ENCODE data around the gene RALB.

RALB gene

DNA sequence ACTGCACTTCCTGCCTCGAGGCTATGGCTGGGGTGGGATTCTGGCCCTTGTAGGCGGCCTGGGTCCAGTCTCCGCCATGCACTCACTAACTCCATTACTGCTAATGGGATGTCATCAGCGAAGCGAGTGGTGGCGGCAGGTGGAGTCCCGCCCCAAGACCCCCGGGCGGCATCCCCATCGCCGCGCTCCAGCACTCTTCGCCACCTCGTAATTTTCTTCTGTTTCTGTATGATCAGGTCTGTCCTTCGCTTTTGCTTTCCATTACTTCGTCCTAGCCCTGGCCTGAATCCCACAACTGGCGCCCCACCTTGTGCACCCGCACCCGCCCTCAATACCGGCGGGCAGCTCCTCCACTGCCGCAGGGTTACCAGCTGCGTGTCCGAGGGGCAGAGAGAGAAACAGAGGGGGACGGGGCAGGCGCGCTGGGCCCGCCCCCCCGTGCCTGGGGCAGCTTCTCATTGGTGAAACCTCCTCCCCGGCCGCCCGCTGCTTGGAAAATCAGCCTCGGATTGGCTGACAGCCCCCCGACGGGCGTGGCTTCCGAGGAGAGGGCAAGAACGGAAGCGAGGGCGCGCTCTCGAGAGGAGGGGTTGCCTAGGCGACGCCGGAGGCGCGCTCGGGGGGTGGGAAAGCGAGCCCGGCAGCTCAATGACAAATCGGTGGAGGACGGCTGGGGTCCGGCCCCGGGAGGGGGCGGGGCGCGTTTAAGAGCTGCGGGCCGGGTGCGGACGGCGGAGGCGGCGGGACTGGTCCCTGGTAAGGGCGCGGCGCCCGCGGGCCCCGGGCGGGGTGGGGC is at the start of gene RALB:
Gene RALB (plus strand): TSS at position 628 of the 796 bp plus-strand sequence. CDS start 25,813 bp downstream, outside the sequence.
- DNase-seq = peak; percentile 99

DNA sequence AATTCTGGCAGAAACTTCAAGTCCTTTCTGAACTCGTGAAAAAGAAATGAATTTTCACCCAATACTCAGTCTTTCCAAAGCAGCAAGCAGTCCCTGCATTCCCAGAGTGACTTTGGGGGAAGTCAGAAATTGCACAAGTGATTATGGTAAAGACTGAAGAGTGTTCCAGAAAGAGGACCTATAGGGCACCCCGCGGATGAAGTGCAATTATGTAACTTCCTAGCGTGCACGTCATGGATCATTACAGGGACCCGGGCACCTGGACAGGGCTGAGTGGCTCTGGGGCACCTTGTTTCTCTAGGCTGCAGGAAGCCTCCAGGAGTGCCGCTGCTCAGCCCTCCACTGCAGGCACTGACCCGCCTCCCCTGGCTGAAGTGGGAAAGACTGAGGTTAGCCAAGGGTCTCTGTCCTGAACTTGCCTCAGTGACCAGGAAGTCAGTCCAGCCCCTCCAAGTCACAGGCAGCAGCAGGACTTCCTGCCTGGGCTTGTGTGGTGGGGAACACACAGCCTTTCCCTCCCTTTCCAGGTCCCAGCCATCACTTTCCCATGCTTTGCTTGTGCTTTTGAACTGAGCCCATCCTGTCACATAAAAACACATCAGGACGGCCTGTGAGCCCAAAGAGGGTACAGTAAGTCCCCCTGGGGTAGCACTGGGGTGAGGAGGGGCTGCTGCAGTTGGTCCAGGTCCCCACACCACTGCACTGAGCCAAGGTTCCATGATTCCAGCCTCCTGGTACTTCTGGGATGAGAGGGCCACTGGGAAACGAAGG is 49.2 kb upstream of the RALB start:
- DNase-seq = no peak

DNA sequence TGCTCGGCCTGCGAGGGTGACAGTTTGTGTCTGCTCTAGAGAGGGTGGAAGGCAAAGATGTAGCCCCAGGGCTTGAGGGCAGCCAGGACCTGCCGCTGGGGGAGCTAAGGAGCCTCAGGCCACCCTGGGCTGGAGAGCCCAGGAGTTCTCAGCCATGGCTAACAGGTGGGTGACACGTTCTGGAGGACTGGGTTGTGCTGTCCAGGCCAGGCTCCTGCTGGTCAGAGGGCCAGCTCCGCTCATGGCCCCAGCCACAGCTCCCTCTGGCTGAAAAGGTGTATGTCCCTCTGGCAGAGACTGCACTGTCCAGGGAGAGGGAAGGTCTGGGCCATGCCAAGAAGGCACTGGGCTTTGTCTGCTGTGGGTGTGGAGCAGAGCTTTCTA is 48.6 kb upstream of the RALB start:
- no peak for DNase-seq

DNA sequence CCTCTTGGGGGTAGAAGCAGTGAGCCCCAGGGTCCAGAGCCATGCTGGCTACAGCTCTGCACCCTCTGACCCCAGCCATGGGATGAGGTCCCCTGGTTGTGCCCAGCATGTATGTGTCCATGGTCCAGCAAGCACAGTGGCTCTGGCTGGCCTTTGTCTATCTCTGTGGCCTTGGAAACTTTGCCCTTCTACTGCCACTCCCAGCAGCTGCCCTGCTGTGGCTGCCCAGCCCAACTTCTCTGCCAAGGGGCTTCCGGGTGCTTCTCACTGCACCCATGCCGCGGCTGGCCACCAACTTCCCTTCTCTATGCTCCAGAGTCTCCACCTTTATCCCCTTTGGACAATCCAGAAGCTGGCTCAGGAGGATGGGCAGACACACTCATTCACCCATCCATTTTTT is 48.2 kb upstream of the RALB start:
- no peak for DNase-seq

GRCh38 chr2:120204945-120205670 is 47.5 kb upstream of the RALB start:
- no peak for DNase-seq

- peak; percentile 86 for DNase-seq
Measured at GRCh38 chr2:120206022-120206581, 46.5 kb upstream of the RALB start.

GRCh38 chr2:120208381-120209353 is 44.0 kb upstream of the RALB start:
- no peak for DNase-seq

GRCh38 chr2:120209427-120210269 is 43.0 kb upstream of the RALB start:
- no peak for DNase-seq

DNA sequence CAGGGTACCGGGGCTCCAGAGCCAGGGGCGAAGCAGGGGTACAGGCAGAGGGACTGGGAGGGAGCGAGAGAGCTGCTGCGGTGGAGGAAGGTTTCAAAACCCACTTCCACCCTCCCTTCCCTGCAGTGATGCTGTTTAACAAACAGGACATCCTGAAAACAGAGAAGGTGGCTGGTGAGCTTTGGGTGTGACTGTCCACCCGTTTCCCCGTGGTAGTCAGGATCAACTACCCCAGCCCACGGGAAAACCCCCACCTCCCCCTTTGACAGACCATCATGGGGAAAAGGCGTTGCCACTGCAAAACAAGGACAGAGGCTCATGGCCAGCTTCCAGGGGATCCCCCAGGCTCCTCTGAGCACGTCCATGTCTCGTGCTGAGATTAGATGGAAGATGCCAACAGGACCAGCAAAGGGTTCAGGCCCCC is 42.4 kb upstream of the RALB start:
- DNase-seq = no peak

DNA sequence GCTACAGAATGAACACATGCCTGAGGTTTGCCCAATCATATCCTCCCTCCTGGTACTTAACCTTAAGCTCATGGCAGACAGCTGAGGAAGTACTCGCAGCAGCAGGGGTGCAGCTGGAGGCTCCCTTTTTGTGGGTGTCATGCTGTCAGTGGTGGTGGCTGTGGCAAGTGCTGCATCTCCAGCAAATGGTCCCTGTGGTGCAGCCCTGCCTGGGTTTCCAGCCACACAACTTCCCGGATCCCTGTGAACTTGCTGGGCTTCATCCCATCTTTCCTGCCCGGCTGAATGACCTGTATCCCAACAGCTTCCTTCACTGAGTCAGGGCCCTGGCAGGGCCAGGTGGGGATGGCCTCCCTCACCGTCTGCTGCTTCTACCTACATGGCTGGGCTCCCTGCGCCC is 34.5 kb upstream of the RALB start:
- no peak for DNase-seq

DNA sequence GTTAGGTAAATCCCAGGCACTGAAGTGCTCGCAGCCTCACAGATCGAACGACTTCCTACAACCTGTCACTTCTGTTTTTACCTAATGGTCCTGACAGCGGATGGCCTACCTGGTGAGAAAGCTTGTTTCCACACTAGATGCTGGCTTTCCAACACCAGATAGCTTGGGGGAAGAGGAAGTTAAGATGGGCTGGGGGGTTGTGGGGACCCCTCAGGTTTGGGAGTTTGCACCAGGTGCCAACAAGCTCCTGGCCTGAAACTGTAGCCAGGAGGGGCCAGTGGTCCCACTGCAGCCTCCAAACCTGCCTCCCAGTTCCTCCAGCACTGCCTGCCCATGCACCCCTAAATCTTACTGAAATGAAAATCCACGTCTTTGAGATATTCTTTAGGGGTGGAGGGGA is 33.4 kb upstream of the RALB start:
- DNase-seq = no peak

- no peak for DNase-seq
Measured at GRCh38 chr2:120219766-120220165, 32.9 kb upstream of the RALB start.

- DNase-seq = no peak
Measured at GRCh38 chr2:120220756-120221155, 31.9 kb upstream of the RALB start.

DNA sequence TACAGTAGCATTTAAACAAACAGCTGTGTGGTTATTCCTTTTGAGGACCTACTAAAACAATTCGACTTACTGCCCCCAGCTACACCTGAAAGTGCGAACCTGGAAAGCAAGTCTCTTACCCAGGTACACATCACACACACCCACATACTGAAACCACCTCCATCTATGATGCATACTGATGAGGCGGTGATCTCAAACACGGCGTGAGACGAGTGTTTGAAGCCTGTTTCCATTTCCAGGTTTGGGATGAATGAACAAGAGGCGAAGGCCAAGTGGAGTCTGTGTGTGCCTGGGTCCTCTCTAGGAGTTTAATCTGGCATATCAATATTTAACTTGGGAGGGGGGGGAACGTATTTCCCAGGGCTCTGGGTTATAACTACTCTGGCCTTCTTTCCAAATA is 31.0 kb upstream of the RALB start:
- DNase-seq = peak; percentile 29

DNA sequence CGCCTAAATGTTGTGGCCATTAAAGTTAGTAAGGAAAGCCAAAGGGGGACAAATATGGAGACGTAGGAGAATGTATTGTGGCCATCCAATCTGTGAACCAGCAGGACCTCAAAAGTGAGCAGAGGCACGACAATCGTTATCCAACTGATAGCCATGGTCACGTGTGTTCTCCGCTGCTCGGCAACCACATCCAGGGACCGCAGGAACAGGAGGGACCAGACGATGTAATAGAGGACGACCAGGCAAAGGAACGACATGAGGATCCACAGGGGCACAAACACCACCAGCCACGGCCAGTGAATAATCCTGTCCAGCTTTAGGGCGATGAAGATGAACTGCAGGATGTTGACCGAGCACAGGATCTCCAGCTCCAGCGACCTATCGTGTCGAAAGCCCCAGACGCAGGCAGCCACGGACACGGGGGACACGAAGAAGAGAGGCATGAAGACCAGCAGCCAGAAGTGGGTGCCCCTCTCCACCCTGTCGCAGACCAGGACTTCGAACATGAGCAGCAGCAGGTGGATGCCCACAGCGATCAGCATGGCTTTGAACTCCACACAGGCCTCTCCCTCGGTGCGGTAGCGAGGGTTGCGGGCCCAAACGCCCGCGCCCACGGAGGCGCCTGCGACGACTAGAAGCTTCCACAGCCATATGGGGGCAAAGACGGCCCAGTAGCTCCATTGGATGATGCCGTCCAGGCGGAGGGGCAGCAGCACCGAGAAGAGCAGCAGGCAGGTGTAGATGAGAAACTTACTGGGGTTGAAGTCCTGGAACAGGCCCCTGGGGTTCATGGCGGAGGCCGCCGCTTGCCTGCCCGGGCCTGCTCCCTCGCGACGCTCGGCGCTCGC is 30.2 kb upstream of the RALB start:
- no peak for DNase-seq

GRCh38 chr2:120223034-120223912 is 29.4 kb upstream of the RALB start, which contains the start of gene TMEM185B:
Gene TMEM185B, minus strand, starts transcription at chr2:120223400. Its CDS starts 424 bp downstream, at chr2:120222976.
- peak; percentile 95 for DNase-seq

DNA sequence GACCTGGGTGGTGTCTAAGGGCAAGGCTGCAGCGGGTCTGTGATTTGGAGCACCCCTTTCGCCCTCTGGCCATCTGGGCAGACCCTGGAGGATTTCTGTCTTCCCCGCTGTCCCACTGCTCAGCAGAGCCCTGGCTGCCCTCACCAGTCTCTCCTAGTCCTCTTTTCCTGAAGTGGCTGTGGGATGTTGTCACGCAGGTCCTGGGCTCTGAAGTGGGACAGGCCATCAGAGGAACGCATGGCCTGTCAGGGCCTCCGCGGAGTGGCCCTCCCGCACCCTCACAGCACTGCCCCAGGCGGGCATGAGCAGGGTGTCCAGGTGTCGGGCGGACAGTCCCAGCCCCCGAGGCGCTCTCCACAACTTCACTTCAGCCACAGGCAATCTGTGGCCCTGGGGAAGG is 28.4 kb upstream of the RALB start:
- DNase-seq = no peak

DNA sequence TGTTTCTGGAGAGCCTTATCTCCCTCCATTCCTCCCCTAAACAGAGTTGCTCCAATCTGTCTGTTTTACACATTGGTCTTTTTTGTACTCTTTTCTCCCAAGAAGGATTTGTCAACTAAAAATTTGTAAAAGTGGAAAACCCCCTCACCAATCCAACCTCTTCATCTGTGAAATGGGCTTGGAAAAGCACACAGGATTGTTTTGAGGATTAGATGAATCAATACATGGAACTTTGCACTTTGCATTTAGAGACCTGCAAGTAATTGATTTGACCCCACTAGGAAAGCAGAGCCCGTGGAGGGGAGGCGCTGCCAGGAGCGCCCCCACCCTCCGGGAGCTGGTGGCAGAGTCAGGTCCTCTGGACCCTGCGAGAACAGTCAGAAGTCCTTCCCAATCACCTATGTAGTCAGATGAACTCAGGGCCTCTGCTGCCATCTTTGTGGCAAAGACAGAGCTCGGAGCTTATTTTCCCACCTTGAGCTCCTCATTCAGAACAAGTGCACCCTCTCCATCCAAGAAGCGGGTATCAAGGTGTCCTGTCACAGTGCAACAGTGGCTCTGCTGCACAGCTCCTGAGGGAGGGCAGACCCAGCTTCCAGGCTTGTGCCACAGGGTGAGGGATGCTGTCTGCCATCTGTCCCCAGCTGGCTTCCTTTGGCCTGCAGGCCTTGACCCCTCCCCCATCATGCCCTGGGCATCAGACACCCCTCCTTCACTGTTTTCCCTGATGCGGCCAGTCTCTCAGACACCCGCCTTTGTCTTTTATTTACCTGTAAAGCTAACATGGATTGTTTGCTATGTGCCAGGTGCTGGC is 27.7 kb upstream of the RALB start:
- no peak for DNase-seq
